DMS153 treated with DMSO at 0.1 percent for 48 hours (cell line): Measurements from ENCODE around the gene NEDD9.

ENCODE experiments used
- DNase-seq: peaks from one replicate; lab custom pipeline; 2025; ENCODE audit not compliant: unreplicated experiment; lab: John Stamatoyannopoulos, UW

The NEDD9 gene

GRCh38 chr6:11219400-11219834 is 13.1 kb downstream of the NEDD9 start:
- DNase-seq: no peak

DNA sequence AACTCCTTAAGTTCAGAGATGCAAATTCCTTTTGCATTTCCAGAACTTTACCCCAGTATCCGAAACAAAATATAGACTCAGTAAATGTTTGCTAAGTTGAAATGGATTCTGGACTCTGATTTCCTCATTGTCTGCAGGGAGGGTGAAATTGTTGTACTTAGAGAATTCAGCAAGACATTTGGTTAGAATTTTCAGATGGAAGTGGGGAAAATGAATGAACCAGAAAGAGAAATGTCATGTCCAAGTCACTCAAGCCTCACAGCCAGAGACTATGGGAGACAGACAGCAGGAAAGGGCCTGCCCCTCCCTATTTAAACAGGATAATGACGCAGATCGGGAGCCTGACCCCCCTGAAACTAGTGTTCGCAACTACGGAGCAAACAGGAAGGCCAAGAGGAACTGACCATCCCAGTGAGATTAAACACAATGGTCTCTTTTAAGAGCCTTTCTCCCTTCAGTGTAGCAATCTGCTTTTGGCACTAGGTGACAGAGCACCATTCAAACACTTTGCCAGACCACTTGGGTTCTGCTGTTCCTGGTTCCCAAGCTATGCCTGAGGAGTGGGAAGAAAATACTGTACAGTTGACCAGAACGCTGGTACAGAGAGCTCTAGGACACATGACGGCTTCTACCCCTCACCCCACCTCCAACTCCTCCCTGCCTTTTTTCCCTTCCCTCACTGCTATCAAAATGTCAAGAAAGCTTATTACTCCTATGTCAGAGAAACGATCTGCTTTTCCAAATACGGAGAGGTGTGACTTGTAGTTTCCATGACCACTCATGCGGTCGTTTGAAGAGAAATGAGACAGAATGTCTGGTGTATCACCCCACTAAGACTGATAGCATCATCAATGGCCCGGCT is 13.7 kb downstream of the NEDD9 start:
- no peak for DNase-seq

GRCh38 chr6:11218102-11218442 is 14.4 kb downstream of the NEDD9 start:
- no peak for DNase-seq

- no peak for DNase-seq
Measured at GRCh38 chr6:11217360-11218101, 14.9 kb downstream of the NEDD9 start.

- no peak for DNase-seq
Measured at GRCh38 chr6:11215773-11216172, 16.7 kb downstream of the NEDD9 start.

DNA sequence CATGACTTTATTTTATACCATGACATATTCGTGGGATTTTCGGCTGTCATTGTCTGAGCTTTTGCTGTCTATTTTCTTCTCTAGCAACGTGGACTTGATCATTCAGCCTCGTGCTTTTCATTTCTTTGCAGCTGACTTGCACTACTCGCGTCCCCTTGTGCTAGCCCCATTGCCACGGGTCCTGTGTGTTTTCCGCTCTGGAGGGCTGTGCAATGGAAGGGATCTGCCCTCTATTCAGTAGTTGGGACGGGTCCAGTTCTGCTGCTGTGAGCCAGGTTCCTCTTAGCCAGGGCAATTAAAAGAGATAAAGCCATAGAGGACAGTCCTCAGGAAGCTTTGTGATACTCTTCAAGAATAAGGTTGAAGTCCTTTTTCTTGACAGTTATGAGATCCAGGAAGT is 17.6 kb downstream of the NEDD9 start:
- DNase-seq: no peak

DNA sequence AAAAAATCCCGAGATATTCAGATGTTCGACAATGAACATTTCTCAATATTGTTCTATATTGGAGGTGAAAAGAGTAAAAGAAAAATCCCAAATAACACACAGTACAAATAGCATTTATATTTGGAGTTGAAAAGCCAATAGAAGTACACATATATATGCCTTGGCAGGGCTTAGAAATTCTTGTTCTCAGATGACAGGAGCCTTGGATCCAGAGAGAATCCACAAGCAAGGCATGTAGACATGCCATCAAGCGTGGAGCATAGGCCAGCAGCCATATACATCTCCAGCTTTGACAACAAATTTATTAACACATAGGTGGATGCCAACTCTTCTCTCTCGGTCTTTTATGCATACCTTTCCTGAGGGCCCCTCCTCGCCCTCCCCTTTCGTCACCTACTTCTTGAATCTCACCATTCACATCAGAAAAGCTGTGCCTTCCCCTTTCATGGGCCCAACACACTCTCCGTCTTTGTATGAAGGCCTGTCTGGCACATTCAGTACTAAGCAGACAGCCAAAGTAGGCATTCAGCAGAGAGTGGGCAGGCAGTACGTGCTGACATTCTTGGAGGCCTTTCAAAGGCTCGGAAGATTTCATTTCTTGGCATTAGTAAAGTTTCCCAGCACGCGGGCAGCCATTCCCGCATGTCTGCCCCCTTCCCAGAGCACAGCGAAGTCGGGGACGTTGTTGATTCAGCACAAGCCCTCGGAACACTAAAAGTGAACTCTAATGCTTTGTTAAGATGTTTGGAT is 18.2 kb downstream of the NEDD9 start:
- DNase-seq: no peak

DNA sequence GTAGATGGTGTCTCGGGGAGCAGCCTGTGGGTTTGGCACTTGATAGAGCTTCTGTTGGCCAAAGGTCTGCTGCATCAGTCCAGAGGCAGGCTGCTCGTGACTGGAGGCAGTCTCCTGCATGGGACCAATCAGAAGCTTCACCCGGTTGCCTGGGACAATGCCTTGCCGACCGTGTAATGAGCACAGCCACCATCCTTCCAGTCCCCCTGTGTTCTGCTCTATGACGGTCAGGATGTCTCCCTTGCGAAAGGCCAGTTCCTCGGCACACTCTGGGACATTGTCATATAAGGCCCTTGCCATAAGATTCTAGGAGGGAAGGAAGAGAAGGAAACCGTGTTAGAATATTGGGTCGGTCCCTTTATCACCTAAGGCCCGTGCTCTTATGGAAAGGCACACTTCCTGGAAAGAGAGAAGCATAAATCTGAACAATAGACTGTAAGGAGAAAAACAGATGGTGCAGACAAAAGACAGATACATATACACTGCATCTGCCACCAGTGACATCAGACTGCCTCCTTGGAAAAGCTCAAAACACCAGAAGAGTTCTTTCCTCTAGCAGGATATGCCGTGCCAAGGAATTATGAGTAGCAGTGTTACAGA is 18.9 kb downstream of the NEDD9 start:
- DNase-seq: no peak

- DNase-seq: no peak
Measured at GRCh38 chr6:11212664-11213063, 19.8 kb downstream of the NEDD9 start.

DNA sequence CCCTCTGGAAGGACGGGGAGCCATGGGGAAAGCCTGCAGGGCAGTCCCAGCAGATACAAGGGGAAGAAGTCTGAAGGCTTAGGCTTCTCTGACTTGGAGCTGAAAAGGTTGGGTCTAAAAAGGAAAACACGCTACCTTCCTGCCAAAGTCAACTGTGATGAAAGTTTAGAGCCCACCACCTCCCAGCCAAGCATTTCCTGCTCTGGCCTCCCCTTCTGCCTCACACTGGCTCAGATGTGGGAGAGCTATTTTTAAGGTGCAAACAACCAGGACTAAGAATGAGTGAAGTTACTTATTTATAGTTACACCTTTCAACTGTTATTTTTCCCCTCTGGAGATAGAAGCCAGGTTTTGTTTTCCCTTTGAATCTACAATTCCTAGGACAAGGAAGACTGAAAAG is 21.2 kb downstream of the NEDD9 start:
- DNase-seq: no peak

- no peak for DNase-seq
Measured at GRCh38 chr6:11210386-11211138, 21.9 kb downstream of the NEDD9 start.

GRCh38 chr6:11209906-11210305 is 22.6 kb downstream of the NEDD9 start:
- DNase-seq: no peak

DNA sequence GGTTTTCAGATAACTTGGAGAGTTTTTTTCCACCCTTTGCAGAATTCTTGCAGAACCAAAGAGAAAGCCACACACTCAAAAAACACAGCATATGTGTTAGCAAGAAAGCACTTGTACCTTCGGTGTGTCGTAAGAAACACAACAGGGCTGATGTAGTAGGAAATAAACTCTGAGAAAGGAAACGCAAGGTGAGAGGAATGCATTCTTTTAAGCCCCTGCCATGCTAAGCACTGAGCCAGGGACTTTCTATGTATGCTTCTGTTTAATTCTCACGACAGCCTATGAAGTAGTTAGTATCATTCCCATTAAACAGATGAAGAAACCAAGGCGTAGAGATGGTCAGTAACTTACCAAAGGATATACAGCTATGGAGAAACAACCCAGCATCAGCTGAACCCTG is 23.1 kb downstream of the NEDD9 start:
- DNase-seq: no peak

DNA sequence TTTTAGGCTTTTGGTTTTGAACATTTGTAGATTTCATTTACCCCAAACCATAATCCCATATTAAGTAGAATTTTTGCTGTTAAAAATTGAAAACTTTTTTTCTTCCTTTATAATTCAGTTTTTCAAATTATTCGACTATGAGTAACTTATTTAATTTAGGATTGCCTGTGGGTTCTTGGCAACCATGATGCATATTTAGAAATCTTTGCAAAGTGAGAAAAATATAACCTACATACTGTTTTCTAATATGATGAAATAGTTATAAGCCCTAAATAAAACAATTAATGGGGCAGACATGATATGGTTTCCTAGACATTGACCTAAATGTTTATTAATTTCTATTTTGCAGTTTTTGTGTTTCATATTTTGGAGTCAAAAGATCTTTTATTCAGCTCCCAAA is 23.6 kb downstream of the NEDD9 start:
- no peak for DNase-seq

DNA sequence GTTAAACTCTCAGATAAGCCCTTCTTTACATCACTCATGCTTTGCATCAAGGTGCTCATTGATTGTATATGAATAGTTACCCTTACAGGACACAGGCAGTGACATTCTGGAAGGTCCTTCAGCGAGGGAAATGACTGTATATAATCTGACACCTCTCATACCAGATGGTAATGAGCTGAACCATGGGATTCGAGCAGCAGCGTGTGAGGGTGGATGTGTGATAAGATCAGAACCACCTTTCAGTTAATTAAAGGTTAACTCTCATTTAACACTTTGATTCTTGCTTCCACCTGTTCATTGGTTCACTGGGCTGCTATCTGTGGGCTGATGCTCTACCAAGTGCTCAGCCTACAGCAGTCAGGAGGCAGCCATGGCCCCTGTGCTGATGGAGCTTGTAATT is 24.2 kb downstream of the NEDD9 start:
- DNase-seq: no peak

DNA sequence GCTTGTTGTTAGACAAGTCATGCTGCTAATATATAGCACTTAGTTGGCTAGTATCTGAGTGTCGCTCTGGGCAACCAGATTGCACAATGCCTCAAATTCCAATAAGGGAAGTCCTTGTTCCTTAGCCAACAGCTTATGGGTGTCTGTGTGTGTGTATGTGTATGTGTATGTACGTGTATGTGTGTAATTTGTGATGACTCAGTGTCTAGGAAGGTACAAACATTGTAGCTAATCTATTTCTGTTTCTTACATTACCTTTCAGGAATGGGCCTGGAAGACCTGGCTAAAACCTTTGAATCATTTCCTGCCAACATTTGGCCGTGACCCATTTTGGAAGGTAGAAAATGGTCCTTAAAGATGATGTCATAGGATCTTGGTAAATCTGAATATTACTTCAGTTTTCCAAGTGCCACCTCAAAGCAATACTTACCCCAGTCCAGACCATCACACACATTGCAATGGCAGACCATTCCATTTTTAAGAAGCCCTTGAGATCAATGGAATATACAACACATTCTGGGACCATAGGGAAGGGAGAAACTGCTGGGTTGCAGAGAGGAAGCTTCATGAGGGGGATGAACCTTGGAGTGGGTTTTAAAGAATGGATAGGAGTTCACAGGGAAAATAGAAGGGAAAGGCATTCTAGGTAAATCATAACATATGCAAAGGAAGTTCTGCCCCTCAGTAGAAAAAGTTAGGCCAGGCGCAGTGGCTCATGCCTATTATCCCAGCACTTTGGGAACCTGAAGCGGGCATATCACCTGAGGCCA is 25.1 kb downstream of the NEDD9 start:
- no peak for DNase-seq

DNA sequence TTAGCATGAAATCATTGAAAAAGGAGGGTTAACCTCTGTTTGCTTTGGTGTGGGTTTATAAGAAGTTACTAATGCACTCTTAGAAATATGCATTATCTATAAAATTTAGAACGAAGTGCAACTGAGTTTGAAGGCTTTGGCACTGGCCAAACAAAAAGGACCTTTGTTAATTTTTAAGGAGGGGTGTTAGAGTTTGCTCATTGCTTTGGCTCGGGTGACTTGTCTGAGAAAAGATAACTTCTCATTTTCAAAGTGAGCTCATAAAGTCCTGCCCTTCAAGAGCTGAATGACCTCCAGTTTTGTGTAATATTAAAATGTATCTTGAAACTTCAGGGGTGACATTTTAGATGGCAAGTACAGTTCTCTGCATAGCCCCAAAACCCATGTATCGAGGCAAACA is 25.9 kb downstream of the NEDD9 start:
- no peak for DNase-seq

DNA sequence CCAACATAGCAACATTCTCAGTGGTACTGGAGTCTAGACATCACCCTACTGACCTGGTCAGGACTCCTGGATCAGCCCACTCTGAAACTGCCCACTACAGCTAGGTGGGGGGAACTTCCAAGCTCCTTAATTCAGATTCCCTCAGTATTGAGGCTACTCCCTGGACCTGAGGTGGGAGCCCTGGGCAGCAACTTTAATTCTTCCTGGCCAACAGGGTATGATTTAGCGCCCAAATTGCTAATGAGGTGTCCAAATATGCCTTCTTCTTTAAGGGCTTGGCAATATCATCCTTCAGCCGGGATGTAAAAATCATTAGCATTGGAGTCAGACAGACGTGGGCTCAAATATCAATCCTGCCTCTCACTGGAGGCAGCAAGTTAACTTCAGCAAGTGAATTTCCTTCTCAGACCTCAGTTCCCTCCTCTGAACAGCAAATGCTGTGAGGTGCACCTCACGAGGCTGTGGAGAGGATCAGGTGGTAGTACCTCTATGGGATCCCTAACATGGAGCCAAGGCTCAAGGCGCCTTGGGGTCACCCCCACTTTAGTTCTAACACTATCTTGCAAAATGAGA is 27.6 kb downstream of the NEDD9 start:
- DNase-seq: no peak

- DNase-seq: no peak
Measured at GRCh38 chr6:11204005-11204399, 28.5 kb downstream of the NEDD9 start.
